HepG2 (cell line): ENCODE results near the gene SSBP1. TPM values are rescaled to one million over a fixed set of nuclear protein-coding genes. Genes with fewer than 3 reads are reported as not detected.

Experiments used
- ELK4 ChIP-seq: sonication (generic); formaldehyde crosslinking; IDR thresholded peaks from 2 replicates; pipeline ENCODE4 v1.9.0; 2021; ENCODE audit warnings: missing genetic modification reagents, borderline replicate concordance
- FOXC1 ChIP-seq: sonication (generic); formaldehyde crosslinking; IDR thresholded peaks from 2 replicates; pipeline ENCODE4 v1.8.0; 2022; ENCODE audit warnings: mild to moderate bottlenecking, missing genetic modification reagents, borderline replicate concordance
- GABPB1 ChIP-seq: IDR thresholded peaks from 2 replicates; pipeline ENCODE4 v1.6.1; 2016; ENCODE audit warnings: mild to moderate bottlenecking, missing genetic modification reagents, moderate library complexity, missing compliant biosample characterization
- GTF2F1 ChIP-seq: fragments of 150-350 bp; IDR thresholded peaks from 2 replicates; pipeline ENCODE4 v1.6.1; 2014; ENCODE audit warnings: low read length
- JUN ChIP-seq: sonication (generic); formaldehyde crosslinking; IDR thresholded peaks from 2 replicates; pipeline ENCODE4 v1.4.0; 2020; ENCODE audit warnings: mild to moderate bottlenecking, missing genetic modification reagents
- KDM3A ChIP-seq: IDR thresholded peaks from 2 replicates; pipeline ENCODE4 v1.6.1; 2018; ENCODE audit warnings: low read depth, missing compliant biosample characterization
- KIAA2018 ChIP-seq: sonication (generic); formaldehyde crosslinking; IDR thresholded peaks from 2 replicates; pipeline ENCODE4 v1.5.0; 2020; ENCODE audit warnings: mild to moderate bottlenecking, missing genetic modification reagents, borderline replicate concordance
- NCOR1 ChIP-seq: fragments of 200-600 bp; sonication (generic); IDR thresholded peaks from 2 replicates; pipeline ENCODE4 v1.7.0; 2017; ENCODE audit warnings: antibody characterized with exemption, low read length, borderline replicate concordance
- RBM39 ChIP-seq: fragments of 200-400 bp; formaldehyde crosslinking; IDR thresholded peaks from one replicate; pipeline ENCODE4 v1.6.1; 2018; ENCODE audit warnings: antibody characterized with exemption, mild to moderate bottlenecking, low read depth, low read length; ENCODE audit not compliant: poor library complexity, severe bottlenecking
- SALL2 ChIP-seq: sonication (generic); formaldehyde crosslinking; IDR thresholded peaks from 2 replicates; pipeline ENCODE4 v1.8.1; 2023; ENCODE audit warnings: mild to moderate bottlenecking, missing genetic modification reagents, inconsistent platforms
- SKI ChIP-seq: fragments of 450-650 bp; IDR thresholded peaks from one replicate; pipeline ENCODE4 v1.6.1; 2018; ENCODE audit warnings: mild to moderate bottlenecking; ENCODE audit not compliant: partially characterized antibody
- TBX3 ChIP-seq: fragments of 450-650 bp; IDR thresholded peaks from 2 replicates; pipeline ENCODE4 v1.6.1; 2017; ENCODE audit warnings: antibody characterized with exemption, mild to moderate bottlenecking, inconsistent platforms, borderline replicate concordance
- THAP7 ChIP-seq: sonication (generic); formaldehyde crosslinking; IDR thresholded peaks from 2 replicates; pipeline ENCODE4 v1.8.1; 2023; ENCODE audit warnings: mild to moderate bottlenecking, missing genetic modification reagents
- ZKSCAN5 ChIP-seq: sonication (generic); formaldehyde crosslinking; IDR thresholded peaks from 2 replicates; pipeline ENCODE4 v1.5.1; 2020; ENCODE audit warnings: mild to moderate bottlenecking, missing genetic modification reagents
- ZNF251 ChIP-seq: sonication (generic); formaldehyde crosslinking; IDR thresholded peaks from 2 replicates; pipeline ENCODE4 v1.9.0; 2021; ENCODE audit warnings: mild to moderate bottlenecking, missing genetic modification reagents
- ZNF263 ChIP-seq: sonication (generic); formaldehyde crosslinking; IDR thresholded peaks from 2 replicates; pipeline ENCODE4 v1.4.0; 2020; ENCODE audit warnings: missing genetic modification reagents
- ZNF354B ChIP-seq: sonication (generic); formaldehyde crosslinking; IDR thresholded peaks from 2 replicates; pipeline ENCODE4 v1.8.0; 2022; ENCODE audit warnings: mild to moderate bottlenecking, missing genetic modification reagents
- ZNF577 ChIP-seq: sonication (generic); formaldehyde crosslinking; IDR thresholded peaks from 2 replicates; pipeline ENCODE4 v1.4.0; 2020; ENCODE audit warnings: mild to moderate bottlenecking, low read depth, missing genetic modification reagents, borderline replicate concordance
- ZSCAN25 ChIP-seq: sonication (generic); formaldehyde crosslinking; IDR thresholded peaks from 2 replicates; pipeline ENCODE4 v1.8.0; 2022; ENCODE audit warnings: mild to moderate bottlenecking, missing genetic modification reagents
- polyA plus RNA-seq, 8 experiments: library from polyadenylated mRNA; depleted of rRNA in 3 of 8; stranded (reverse) in 7 of 8; unstranded in 1 of 8; fragments of >200 nt; fragmentation: Illumina TruSeq in 4 of 8; extraction: Trizol in 4 of 8; gene quantifications; 2 replicates each; pipeline versions ENCODE4 v1.2.1 to v1.2.3, GENCODE V29; 2011 to 2016; ENCODE audit warnings: low read depth in 4 of 8, missing spikeins in 1 of 8, mixed read lengths in 1 of 8; ENCODE audit not compliant: insufficient read depth in 1 of 8
- total RNA-seq, 5 experiments: library from RNA; depleted of rRNA; stranded (reverse); fragments of >200 nt; fragmentation: Illumina TruSeq; extraction: Trizol; gene quantifications; 2 replicates each; pipeline ENCODE4 v1.2.3, GENCODE V29; 2016; ENCODE audit warnings: low read depth in 1 of 5
- TF ChIP-seq, protein P1 (sequence below): sonication (generic); formaldehyde crosslinking; IDR thresholded peaks from 2 replicates; pipeline ENCODE4 v1.4.0; 2020; ENCODE audit warnings: missing genetic modification reagents

Gene SSBP1
- total and polyA plus RNA-seq, 2 of the 13 experiments (the other 11 are each of a cell fraction or from before 2014, with no cell fraction given), result 64.4 to 254 TPM

DNA sequence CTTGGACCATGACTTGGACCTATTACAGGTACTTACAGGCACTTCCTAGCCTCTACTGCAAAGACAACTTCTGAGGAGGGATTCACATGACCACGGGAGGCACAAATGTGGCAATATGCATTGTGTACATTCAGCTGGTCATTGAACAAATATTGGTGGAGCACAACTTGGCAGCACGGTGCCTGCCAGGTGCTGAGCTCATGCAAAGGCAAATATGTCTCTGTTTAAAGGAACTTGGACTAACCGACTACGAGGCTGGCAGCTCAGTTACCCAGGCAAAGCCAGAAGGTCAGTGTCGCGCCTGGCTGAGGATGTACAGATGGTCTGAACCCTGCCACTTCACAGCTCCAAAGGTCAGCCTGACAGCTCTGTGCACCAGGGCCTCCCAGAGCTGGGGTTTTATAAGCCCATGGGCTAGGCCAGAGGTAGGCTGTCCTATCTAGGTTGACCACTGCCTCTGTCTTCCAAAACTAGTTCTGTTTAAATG lies 42.3 kb upstream of the SSBP1 start (continued):
- TF ChIP-seq KIAA2018 (CRISPR knock-in tag) (no peak), KDM3A (CRISPR knock-in tag) (no peak), GABPB1 (CRISPR knock-in tag) (no peak; the same call in 1 of the 2 replicates), ELK4 (CRISPR knock-in tag) (no peak), ZSCAN25 (no peak), ZNF354B (CRISPR knock-in tag) (no peak), GTF2F1 (no peak), JUN (0 out of 2 replicates have a peak, but pooled peaks have one; percentile 57), ZNF577 (no peak), ZNF263 (CRISPR knock-in tag) (peak; percentile 91), NCOR1 (no peak), ZNF251 (CRISPR knock-in tag) (no peak), RBM39 (no peak), ZKSCAN5 (CRISPR knock-in tag) (no peak), SALL2 (CRISPR knock-in tag) (no peak; the same call in 1 of the 2 replicates), THAP7 (CRISPR knock-in tag) (no peak), FOXC1 (no peak), TBX3 (peak; percentile 85), SKI (peak; percentile 79)
- TF ChIP-seq, protein P1, sequence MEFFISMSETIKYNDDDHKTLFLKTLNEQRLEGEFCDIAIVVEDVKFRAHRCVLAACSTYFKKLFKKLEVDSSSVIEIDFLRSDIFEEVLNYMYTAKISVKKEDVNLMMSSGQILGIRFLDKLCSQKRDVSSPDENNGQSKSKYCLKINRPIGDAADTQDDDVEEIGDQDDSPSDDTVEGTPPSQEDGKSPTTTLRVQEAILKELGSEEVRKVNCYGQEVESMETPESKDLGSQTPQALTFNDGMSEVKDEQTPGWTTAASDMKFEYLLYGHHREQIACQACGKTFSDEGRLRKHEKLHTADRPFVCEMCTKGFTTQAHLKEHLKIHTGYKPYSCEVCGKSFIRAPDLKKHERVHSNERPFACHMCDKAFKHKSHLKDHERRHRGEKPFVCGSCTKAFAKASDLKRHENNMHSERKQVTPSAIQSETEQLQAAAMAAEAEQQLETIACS (CRISPR knock-in tag), result no peak
